Measurements from ENCODE around the gene SEPTIN2. TPM values are rescaled to one million over a fixed set of nuclear protein-coding genes. Genes with fewer than 3 reads are reported as not detected.

The SEPTIN2 gene
- total and polyA plus RNA-seq, 2 donors (not counting 3 experiments of a cell fraction or from before 2014, with no cell fraction given): 427 to 512 TPM

DNA sequence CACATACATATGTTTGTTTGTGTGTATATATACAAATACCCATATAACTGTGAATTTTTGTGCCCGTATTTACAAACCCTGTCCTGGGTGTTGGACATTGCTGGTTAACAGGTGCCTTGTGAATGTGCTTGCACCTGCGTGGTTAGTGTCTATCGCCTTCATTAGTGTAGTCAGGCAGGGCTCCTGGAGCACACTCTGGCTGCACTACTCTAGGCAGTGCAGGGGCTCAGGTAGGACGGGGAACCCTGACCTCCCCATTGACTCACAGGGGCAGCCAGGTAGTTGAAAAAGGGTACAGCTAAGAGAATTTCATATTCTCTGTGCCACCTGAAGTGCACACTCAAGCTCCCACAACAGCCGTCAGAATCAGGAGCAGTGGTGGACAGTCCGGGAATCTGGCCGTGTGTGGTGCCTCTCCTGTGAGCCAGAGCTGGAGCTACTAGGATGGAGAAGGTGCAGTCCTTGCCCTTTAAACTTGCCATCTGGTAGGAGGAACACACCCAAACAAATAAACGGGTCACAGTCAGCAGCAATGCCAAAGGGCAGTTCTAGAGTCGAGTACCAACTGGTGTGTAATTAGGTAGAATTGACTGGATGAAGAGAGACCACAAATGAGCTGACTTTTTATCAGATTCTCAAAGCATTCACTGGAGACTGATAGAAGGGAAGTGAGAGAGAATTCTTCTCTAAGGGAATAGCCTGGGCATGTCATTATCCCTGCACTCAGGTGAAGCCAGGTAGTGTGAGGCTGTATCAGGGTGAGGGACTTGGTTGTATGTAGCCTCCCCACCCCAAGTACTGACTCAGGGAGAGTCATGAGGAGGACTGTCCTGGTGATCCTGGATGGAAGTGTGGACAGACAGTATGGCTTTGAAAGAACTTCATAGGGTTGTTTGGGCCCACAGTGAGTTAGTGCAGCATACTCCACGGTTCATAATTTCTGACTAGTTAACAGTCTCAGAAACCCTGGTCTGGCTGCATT, 84.5 kb downstream of the SEPTIN2 start:
- no peaks in the 10 kb centered on the region for H3K27me3 ChIP-seq (ENCODE audit: control insufficient read depth in 2 of 2, insufficient read depth in 2 of 2, low read length in 2 of 2)
- TF ChIP-seq EZH2 (IDR thresholded peaks at IDR 0.05; ENCODE audit: borderline replicate concordance, low read depth, low read length, severe bottlenecking): no peak
- TF ChIP-seq JUN (IDR thresholded peaks at IDR 0.05; ENCODE audit: borderline replicate concordance, insufficient read depth, insufficient read length, low read depth): no peak
- no peak for TF ChIP-seq POLR2AphosphoS5 (IDR thresholded peaks at IDR 0.05; ENCODE audit: insufficient read depth, low read depth, low read length)
- TF ChIP-seq GATA2 (IDR thresholded peaks at IDR 0.05; ENCODE audit: insufficient read depth, insufficient read length, low read depth, low read length): no peak
- TF ChIP-seq, protein P1, sequence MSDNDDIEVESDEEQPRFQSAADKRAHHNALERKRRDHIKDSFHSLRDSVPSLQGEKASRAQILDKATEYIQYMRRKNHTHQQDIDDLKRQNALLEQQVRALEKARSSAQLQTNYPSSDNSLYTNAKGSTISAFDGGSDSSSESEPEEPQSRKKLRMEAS (IDR thresholded peaks at IDR 0.05; ENCODE audit: insufficient read depth, insufficient read length): no peak
- TF ChIP-seq POLR2A (IDR thresholded peaks at IDR 0.05; ENCODE audit: low read depth, low read length): no peak
- no peak for TF ChIP-seq MYC (IDR thresholded peaks at IDR 0.05; ENCODE audit: low read depth, low read length)
- no peak for TF ChIP-seq FOS (IDR thresholded peaks at IDR 0.05; ENCODE audit: borderline replicate concordance, insufficient read depth, low read length)
- TF ChIP-seq, protein P2, sequence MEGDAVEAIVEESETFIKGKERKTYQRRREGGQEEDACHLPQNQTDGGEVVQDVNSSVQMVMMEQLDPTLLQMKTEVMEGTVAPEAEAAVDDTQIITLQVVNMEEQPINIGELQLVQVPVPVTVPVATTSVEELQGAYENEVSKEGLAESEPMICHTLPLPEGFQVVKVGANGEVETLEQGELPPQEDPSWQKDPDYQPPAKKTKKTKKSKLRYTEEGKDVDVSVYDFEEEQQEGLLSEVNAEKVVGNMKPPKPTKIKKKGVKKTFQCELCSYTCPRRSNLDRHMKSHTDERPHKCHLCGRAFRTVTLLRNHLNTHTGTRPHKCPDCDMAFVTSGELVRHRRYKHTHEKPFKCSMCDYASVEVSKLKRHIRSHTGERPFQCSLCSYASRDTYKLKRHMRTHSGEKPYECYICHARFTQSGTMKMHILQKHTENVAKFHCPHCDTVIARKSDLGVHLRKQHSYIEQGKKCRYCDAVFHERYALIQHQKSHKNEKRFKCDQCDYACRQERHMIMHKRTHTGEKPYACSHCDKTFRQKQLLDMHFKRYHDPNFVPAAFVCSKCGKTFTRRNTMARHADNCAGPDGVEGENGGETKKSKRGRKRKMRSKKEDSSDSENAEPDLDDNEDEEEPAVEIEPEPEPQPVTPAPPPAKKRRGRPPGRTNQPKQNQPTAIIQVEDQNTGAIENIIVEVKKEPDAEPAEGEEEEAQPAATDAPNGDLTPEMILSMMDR (IDR thresholded peaks at IDR 0.05; ENCODE audit: extremely low read depth in 1 of 2, insufficient read depth in 1 of 2, low read depth in 1 of 2, low read length in 2 of 2): no peak
- H3K4me1 ChIP-seq (ENCODE audit: control insufficient read depth, extremely low read depth, insufficient read depth, low read length): no peaks in the 10 kb centered on the region
- BruUV-seq (replicated peaks): no TSS peak
- H3K4me3 ChIP-seq (replicated peaks in 1 of 3; ENCODE audit: insufficient read depth in 1 of 3, low read depth in 1 of 3, low read length in 3 of 3): no peak overlapping the region
- DNase-seq (ENCODE audit: low read depth, low spot score) (no peak), FAIRE-seq (no peak)
- no peaks in the 10 kb centered on the region for H3K79me2 ChIP-seq (ENCODE audit: control insufficient read depth, insufficient read depth, low read length)
- intact Hi-C loops (cut with micrococcal nuclease) (no loop called here), dilution Hi-C loops (cut with MboI; ENCODE audit: extremely low pct_ligation_motif_present, low sequenced_read_pairs) (no loop called here)
- no peak overlapping the region for H3K27ac ChIP-seq (ENCODE audit: insufficient read depth, low read depth, low read length)
- H3K4me2 ChIP-seq (ENCODE audit: insufficient read depth, low read length): no peak overlapping the region
- H4K20me1 ChIP-seq (replicated peaks; ENCODE audit: control insufficient read depth, extremely low read depth, insufficient read depth, low read length): no peaks in the 10 kb centered on the region
- CTCF ChIA-PET: interaction anchor here (0.6 kb wide), 1 partner anchor 31 kb away, joined by 4 read pairs; no protein-coding TSS in a partner anchor
- no peaks in the 10 kb centered on the region for H3K9me1 ChIP-seq (replicated peaks; ENCODE audit: control insufficient read depth, extremely low read depth, insufficient read depth, low read length)
- H2AFZ ChIP-seq (ENCODE audit: low read depth, low read length): no peak overlapping the region
- H3K9me3 ChIP-seq (replicated peaks; ENCODE audit: control insufficient read depth, insufficient read depth, low read length): no peaks in the 10 kb centered on the region
- H3K9ac ChIP-seq (replicated peaks; ENCODE audit: extremely low read depth, insufficient read depth, low read length): no peak overlapping the region
- POLR2A ChIA-PET: no interaction called here
- no peaks in the 10 kb centered on the region for H3K36me3 ChIP-seq (ENCODE audit: control insufficient read depth in 2 of 2, extremely low read depth in 1 of 2, insufficient read depth in 2 of 2, low read length in 2 of 2)

Other genes starting within 250 kb of the SEPTIN2 start
- 14.7 and 24.7 TPM in 2 replicates for gene MTERF4, start 213.6 kb upstream of the SEPTIN2 start, total RNA-seq
- 20.2 and 27.3 TPM in 2 replicates for gene MTERF4, start 213.6 kb upstream of the SEPTIN2 start, polyA plus RNA-seq
- 17.3 and 26.0 TPM in 2 replicates for gene PASK, start 166.5 kb upstream of the SEPTIN2 start, total RNA-seq
- gene PASK, start 166.5 kb upstream of the SEPTIN2 start, polyA plus RNA-seq: 5.7 and 16.6 TPM in 2 replicates
- gene PPP1R7, start 165.5 kb upstream of the SEPTIN2 start, total RNA-seq: 60.8 and 68.2 TPM in 2 replicates
- 25.0 and 30.3 TPM in 2 replicates for gene PPP1R7, start 165.5 kb upstream of the SEPTIN2 start, polyA plus RNA-seq
- gene ANO7, start 127.2 kb upstream of the SEPTIN2 start, total RNA-seq: 2.5 and 2.8 TPM in 2 replicates
- 0.51 and 0.81 TPM in 2 replicates for gene ANO7, start 127.2 kb upstream of the SEPTIN2 start, polyA plus RNA-seq
- gene HDLBP, start 253 bp upstream of the SEPTIN2 start, total RNA-seq: 554 and 569 TPM in 2 replicates
- gene HDLBP, start 253 bp upstream of the SEPTIN2 start, polyA plus RNA-seq: 294 and 379 TPM in 2 replicates
- gene FARP2, start 40.4 kb downstream of the SEPTIN2 start, total RNA-seq: 40.6 and 45.3 TPM in 2 replicates
- gene FARP2, start 40.4 kb downstream of the SEPTIN2 start, polyA plus RNA-seq: 15.3 and 17.9 TPM in 2 replicates
- 236 and 286 TPM in 2 replicates for gene STK25, start 192.7 kb downstream of the SEPTIN2 start, total RNA-seq
- 715 and 879 TPM in 2 replicates for gene STK25, start 192.7 kb downstream of the SEPTIN2 start, polyA plus RNA-seq
- 52.4 and 76.0 TPM in 2 replicates for gene BOK, start 242.8 kb downstream of the SEPTIN2 start, total RNA-seq
- gene BOK, start 242.8 kb downstream of the SEPTIN2 start, polyA plus RNA-seq: 95.5 and 132 TPM in 2 replicates